Type B pancreatic cell (in vitro differentiated cells): ENCODE results near the gene GRM4. TPM values are rescaled to one million over a fixed set of nuclear protein-coding genes. Genes with fewer than 3 reads are reported as not detected.
A peak's percentile ranks its signal among the peaks of the same experiment; 100 is the strongest.

Experiments used
- DNase-seq: peaks from one replicate; pipeline ENCODE4 v3.0.0; 2021; ENCODE audit warnings: mixed read lengths; ENCODE audit not compliant: unreplicated experiment; ENCODE audit errors: extremely low spot score
- H3K27ac Mint-ChIP-seq: 2 replicates; pipeline ENCODE4 v1.8.0; 2021; ENCODE audit warnings: mild to moderate bottlenecking, mixed read lengths
- H3K27me3 Mint-ChIP-seq: 2 replicates; pipeline ENCODE4 v1.8.0; 2021; ENCODE audit warnings: mixed read lengths
- H3K36me3 Mint-ChIP-seq: 2 replicates; pipeline ENCODE4 v1.8.0; 2021; ENCODE audit warnings: mixed read lengths
- H3K4me1 Mint-ChIP-seq: one replicate; pipeline ENCODE4 v1.8.0; 2021; ENCODE audit warnings: mixed read lengths; ENCODE audit not compliant: unreplicated experiment
- H3K4me3 Mint-ChIP-seq: 2 replicates; pipeline ENCODE4 v1.8.0; 2021; ENCODE audit warnings: mild to moderate bottlenecking, mixed read lengths
- H3K9me3 Mint-ChIP-seq: 2 replicates; pipeline ENCODE4 v1.8.0; 2021; ENCODE audit warnings: mixed read lengths
- CTCF ChIP-seq: fragments of 200-600 bp; sonication (generic); conservative IDR thresholded peaks from 2 replicates; pipeline ENCODE4 v1.5.0; 2021; ENCODE audit warnings: antibody characterized with exemption, mild to moderate bottlenecking
- total RNA-seq: library from RNA; stranded (reverse); gene quantifications from 2 replicates; pipeline ENCODE4 v1.2.1, GENCODE V29; 2021; ENCODE audit warnings: low replicate concordance

The GRM4 gene
- total RNA-seq, 1 donor from 2014 or later = 2.2 TPM

GRCh38 chr6:33998660-33999059 lies 147.2 kb downstream of the GRM4 start:
- Mint-ChIP-seq H3K4me3 (no peak overlapping the region), H3K9me3 (peaks cover 9% of the 10 kb centered on the region), H3K4me1 (peaks cover 16% of the 10 kb centered on the region), H3K27ac (no peak overlapping the region), H3K36me3 (no peaks in the 10 kb centered on the region), H3K27me3 (peaks cover 5% of the 10 kb centered on the region)
- no peak for DNase-seq
- TF ChIP-seq CTCF = no peak

- H3K9me3 Mint-ChIP-seq = peaks cover 9% of the 10 kb centered on the region
- peaks cover 16% of the 10 kb centered on the region for H3K4me1 Mint-ChIP-seq
- no peak for DNase-seq
- H3K4me3 Mint-ChIP-seq = no peak overlapping the region
- no peak for TF ChIP-seq CTCF
- H3K36me3 Mint-ChIP-seq = no peaks in the 10 kb centered on the region
- H3K27me3 Mint-ChIP-seq = peaks cover 5% of the 10 kb centered on the region
- H3K27ac Mint-ChIP-seq = no peak overlapping the region
Measured at GRCh38 chr6:33997265-33997664, 148.6 kb downstream of the GRM4 start.

- Mint-ChIP-seq H3K27me3 (peaks cover 5% of the 10 kb centered on the region), H3K9me3 (peaks cover 9% of the 10 kb centered on the region), H3K27ac (no peak overlapping the region), H3K4me1 (peaks cover 17% of the 10 kb centered on the region), H3K4me3 (no peak overlapping the region), H3K36me3 (no peaks in the 10 kb centered on the region)
- no peak for DNase-seq
- TF ChIP-seq CTCF = no peak
Measured at GRCh38 chr6:33996120-33996475, 149.8 kb downstream of the GRM4 start.

- peaks cover 9% of the 10 kb centered on the region for H3K9me3 Mint-ChIP-seq
- no peaks in the 10 kb centered on the region for H3K36me3 Mint-ChIP-seq
- H3K4me3 Mint-ChIP-seq = no peak overlapping the region
- peaks cover 8% of the 10 kb centered on the region for H3K27me3 Mint-ChIP-seq
- no peak for TF ChIP-seq CTCF
- DNase-seq = no peak
- H3K4me1 Mint-ChIP-seq = peaks cover 20% of the 10 kb centered on the region
- no peak overlapping the region for H3K27ac Mint-ChIP-seq
Measured at GRCh38 chr6:33995309-33996119, 150.4 kb downstream of the GRM4 start.

- Mint-ChIP-seq H3K4me1 (peaks cover 20% of the 10 kb centered on the region), H3K36me3 (no peaks in the 10 kb centered on the region), H3K9me3 (peaks cover 9% of the 10 kb centered on the region), H3K4me3 (no peak overlapping the region), H3K27ac (no peak overlapping the region), H3K27me3 (peaks cover 8% of the 10 kb centered on the region)
- peak; percentile 62 for DNase-seq
- no peak for TF ChIP-seq CTCF
Measured at GRCh38 chr6:33994472-33995308, 151.2 kb downstream of the GRM4 start.
